K562 (cell line): Measurements from ENCODE around the gene RFX7. TPM values are rescaled to one million over a fixed set of nuclear protein-coding genes. Genes with fewer than 3 reads are reported as not detected.

Source experiments
- ATAC-seq: fragments of 200-7000 bp; cut with Tn5 transposase; 3 replicates; pipeline ENCODE4 v1.9.1; 2020; ENCODE audit warnings: moderate library complexity
- BruUV-seq: library from RNA; stranded (reverse); fragments of 400-500 nt; replicated peaks from 2 replicates; lab custom pipeline; 2021; lab: Mats Ljungman, UMichigan
- CTCF ChIA-PET: fragments of 300-600 bp; formaldehyde crosslinking; extraction: SDS; loops from one replicate; lab custom pipeline; 2021; ENCODE audit warnings: low intra/inter-chr PET ratio; lab: Yijun Ruan, JAX
- POLR2A ChIA-PET: fragments of 300-600, 350-650 bp; sonication (Branson Sonifier 250); formaldehyde crosslinking; extraction: SDS; loops from one replicate; lab custom pipeline; 2021; ENCODE audit warnings: antibody characterized with exemption, inconsistent platforms; lab: Yijun Ruan, JAX
- DNase-seq, 4 experiments: peaks; one replicate each; pipeline versions ENCODE4 v3.0.0 to v3.0.0-alpha.2; 2011 to 2018; ENCODE audit warnings: low spot score in 3 of 4, mixed read lengths in 3 of 4; ENCODE audit errors: extremely low read depth in 1 of 4
- FAIRE-seq: peaks from 2 replicates; lab custom pipeline; 2011; peaks lifted over from hg19 to GRCh38; lab: Jason Lieb, UNC
- H2AFZ ChIP-seq: 2 replicates; pipeline ENCODE4 v1.6.0; 2011; ENCODE audit warnings: low read depth, low read length, control low read depth, inconsistent platforms
- H3K27ac ChIP-seq: fragments of 200-600 bp; 3 replicates; pipeline ENCODE4 v1.8.0; 2011; ENCODE audit warnings: low read depth, mild to moderate bottlenecking, control low read depth, inconsistent platforms, low read length, moderate library complexity, mixed read lengths; ENCODE audit errors: extremely low read depth
- H3K27me3 ChIP-seq, 2 experiments: fragments of 300-600 bp in 1 of 2; 2 replicates in 1 of 2; 3 replicates in 1 of 2; pipeline versions ENCODE4 v1.6.0 to v1.8.0; 2011; ENCODE audit warnings: inconsistent platforms in 2 of 2, low read length in 2 of 2, mild to moderate bottlenecking in 1 of 2, mixed read lengths in 1 of 2, moderate library complexity in 1 of 2; ENCODE audit not compliant: control insufficient read depth in 2 of 2, insufficient read depth in 2 of 2
- H3K36me3 ChIP-seq: fragments of 300-600 bp; 3 replicates; pipeline ENCODE4 v1.8.0; 2011; ENCODE audit warnings: mild to moderate bottlenecking, low read length, inconsistent platforms; ENCODE audit not compliant: control insufficient read depth, insufficient read depth
- H3K4me1 ChIP-seq, 2 experiments: fragments of 200-600 bp in 1 of 2; replicated peaks in 1 of 2; 2 replicates in 1 of 2; 3 replicates in 1 of 2; pipeline versions ENCODE4 v1.5.1 to v1.8.0; 2011; ENCODE audit warnings: inconsistent platforms in 2 of 2, low read length in 2 of 2, mild to moderate bottlenecking in 1 of 2, mixed read lengths in 1 of 2, moderate library complexity in 1 of 2; ENCODE audit not compliant: control insufficient read depth in 2 of 2, insufficient read depth in 2 of 2
- H3K4me2 ChIP-seq: 2 replicates; pipeline ENCODE4 v1.6.1; 2011; ENCODE audit warnings: low read length, control low read depth, inconsistent platforms, mixed read lengths; ENCODE audit not compliant: insufficient read depth
- H3K4me3 ChIP-seq: fragments of 200-600 bp; sonication (generic), shearing (Covaris generic); 2 replicates; pipeline ENCODE4 v1.5.1; 2016; ENCODE audit warnings: control low read depth, inconsistent platforms
- H3K79me2 ChIP-seq: fragments of 200-600 bp; 3 replicates; pipeline ENCODE4 v1.8.0; 2011; ENCODE audit warnings: low read length, inconsistent platforms; ENCODE audit not compliant: control insufficient read depth, insufficient read depth
- H3K9ac ChIP-seq, 2 experiments: 2 replicates each; pipeline versions ENCODE4 v1.6.0 to v1.6.1; 2011; ENCODE audit warnings: low read depth in 2 of 2, low read length in 2 of 2, control low read depth in 1 of 2, inconsistent platforms in 1 of 2, mild to moderate bottlenecking in 1 of 2, mixed read lengths in 1 of 2; ENCODE audit not compliant: insufficient read depth in 1 of 2
- H3K9me1 ChIP-seq: one replicate; pipeline ENCODE4 v1.6.0; 2011; ENCODE audit warnings: inconsistent platforms, mild to moderate bottlenecking, low read length, moderate library complexity; ENCODE audit not compliant: control insufficient read depth, insufficient read depth
- H3K9me3 ChIP-seq: replicated peaks from 2 replicates; pipeline ENCODE4 v1.5.1; 2011; ENCODE audit warnings: low read depth, low read length, inconsistent platforms; ENCODE audit not compliant: control insufficient read depth, insufficient read depth
- H4K20me1 ChIP-seq: replicated peaks from 2 replicates; pipeline ENCODE4 v1.6.1; 2011; ENCODE audit warnings: low read length, inconsistent platforms, mixed read lengths; ENCODE audit not compliant: control insufficient read depth, insufficient read depth
- BMI1 ChIP-seq: fragments of 150-350 bp; IDR thresholded peaks from 2 replicates; pipeline ENCODE4 v1.6.1; 2014; ENCODE audit warnings: low read length
- FOS ChIP-seq: IDR thresholded peaks from 3 replicates; pipeline ENCODE4 v1.6.1; 2011; ENCODE audit not compliant: insufficient read length; ENCODE audit errors: extremely low read depth
- GTF2B ChIP-seq: IDR thresholded peaks from 2 replicates; pipeline ENCODE4 v1.6.1; 2011; ENCODE audit not compliant: insufficient read length; ENCODE audit errors: extremely low read depth
- HSF4 ChIP-seq: fragments of 250-450 bp; sonication (Bioruptor Pico); IDR thresholded peaks from 2 replicates; pipeline ENCODE4 v2.1.2; 2022; ENCODE audit warnings: mild to moderate bottlenecking, moderate library complexity, borderline replicate concordance
- NCOA4 ChIP-seq: fragments of 450-650 bp; IDR thresholded peaks from 2 replicates; pipeline ENCODE4 v1.6.1; 2018; ENCODE audit warnings: mild to moderate bottlenecking; ENCODE audit not compliant: partially characterized antibody
- TEAD1 ChIP-seq, 2 experiments: fragments of 450-650 bp in 1 of 2; sonication (generic) in 1 of 2; formaldehyde crosslinking; IDR thresholded peaks; 2 replicates each; pipeline versions ENCODE4 v1.4.0 to v1.8.0; 2020 to 2022; ENCODE audit warnings: mild to moderate bottlenecking in 2 of 2, missing genetic modification reagents in 1 of 2
- ZKSCAN1 ChIP-seq: fragments of 150-350 bp; IDR thresholded peaks from 2 replicates; pipeline ENCODE4 v1.6.1; 2016; ENCODE audit warnings: low read depth, low read length
- ZNF644 ChIP-seq: fragments of 200-800 bp; sonication (Bioruptor generic); IDR thresholded peaks from 2 replicates; pipeline ENCODE4 v1.6.1; 2016; ENCODE audit warnings: low read depth, missing genetic modification characterization, missing compliant biosample characterization
- in situ Hi-C: fragments of 300-500 bp; cut with MboI; formaldehyde crosslinking; loops from 4 replicates; pipeline ENCODE4 v1.15.0; 2018; ENCODE audit warnings: inconsistent platforms, mixed read lengths
- intact Hi-C: fragments of 100-400 bp; cut with micrococcal nuclease; formaldehyde crosslinking; loops from 2 replicates; pipeline ENCODE4 v1.14.2; 2022
- polyA plus RNA-seq, 8 experiments: library from polyadenylated mRNA; depleted of rRNA in 4 of 8; stranded (reverse) in 5 of 8; unstranded in 3 of 8; fragments of >200 nt; fragmentation: Nextera tagmentation in 2 of 8; fragmentation: Illumina TruSeq in 1 of 8; extraction: Ambion mirVana in 2 of 8; extraction: Trizol in 1 of 8; gene quantifications; 2 replicates each; pipeline versions ENCODE4 v1.2.1 to v1.2.3, GENCODE V29; 2011 to 2014; ENCODE audit warnings: inconsistent platforms in 1 of 8, missing spikeins in 1 of 8
- total RNA-seq, 7 experiments: library from RNA; depleted of rRNA in 6 of 7; stranded (reverse); fragments of >200 nt in 6 of 7; fragmentation: Illumina TruSeq in 2 of 7; extraction: Trizol in 2 of 7; gene quantifications; 2 replicates each; pipeline versions ENCODE4 v1.2.1 to v1.2.3, GENCODE V29; 2011 to 2021; ENCODE audit warnings: low replicate concordance in 1 of 7
- TF ChIP-seq, protein P1 (sequence below): sonication (generic); formaldehyde crosslinking; IDR thresholded peaks from 2 replicates; pipeline ENCODE4 v1.8.0; 2023; ENCODE audit warnings: mild to moderate bottlenecking, missing genetic modification reagents
- TF ChIP-seq, protein P2 (sequence below): sonication (generic); formaldehyde crosslinking; IDR thresholded peaks from 2 replicates; pipeline ENCODE4 v1.8.1; 2023; ENCODE audit warnings: mild to moderate bottlenecking, missing genetic modification reagents

RFX7 gene
- total and polyA plus RNA-seq, 9 of the 15 experiments (the other 6 are each of a cell fraction or from before 2014, with no cell fraction given): 2.4 to 17.9 (median 6.3) TPM

GRCh38 chr15:56254265-56254664 lies 10.6 kb upstream of the RFX7 start:
- no peak overlapping the region for H2AFZ ChIP-seq
- POLR2A ChIA-PET: no interaction called here
- no peaks in the 10 kb centered on the region for H3K27me3 ChIP-seq
- CTCF ChIA-PET: no interaction called here
- in situ Hi-C loops: no loop called here
- no peak overlapping the region for H3K27ac ChIP-seq
- no peak for DNase-seq
- no peak overlapping the region for H3K9ac ChIP-seq
- TF ChIP-seq GTF2B (no peak), ZKSCAN1 (no peak), NCOA4 (no peak), BMI1 (no peak), HSF4 (no peak), FOS (no peak), TEAD1 (CRISPR knock-in tag; IDR thresholded peaks at IDR 0.05) (no peak), ZNF644 (tag) (no peak)
- TF ChIP-seq, protein P1, sequence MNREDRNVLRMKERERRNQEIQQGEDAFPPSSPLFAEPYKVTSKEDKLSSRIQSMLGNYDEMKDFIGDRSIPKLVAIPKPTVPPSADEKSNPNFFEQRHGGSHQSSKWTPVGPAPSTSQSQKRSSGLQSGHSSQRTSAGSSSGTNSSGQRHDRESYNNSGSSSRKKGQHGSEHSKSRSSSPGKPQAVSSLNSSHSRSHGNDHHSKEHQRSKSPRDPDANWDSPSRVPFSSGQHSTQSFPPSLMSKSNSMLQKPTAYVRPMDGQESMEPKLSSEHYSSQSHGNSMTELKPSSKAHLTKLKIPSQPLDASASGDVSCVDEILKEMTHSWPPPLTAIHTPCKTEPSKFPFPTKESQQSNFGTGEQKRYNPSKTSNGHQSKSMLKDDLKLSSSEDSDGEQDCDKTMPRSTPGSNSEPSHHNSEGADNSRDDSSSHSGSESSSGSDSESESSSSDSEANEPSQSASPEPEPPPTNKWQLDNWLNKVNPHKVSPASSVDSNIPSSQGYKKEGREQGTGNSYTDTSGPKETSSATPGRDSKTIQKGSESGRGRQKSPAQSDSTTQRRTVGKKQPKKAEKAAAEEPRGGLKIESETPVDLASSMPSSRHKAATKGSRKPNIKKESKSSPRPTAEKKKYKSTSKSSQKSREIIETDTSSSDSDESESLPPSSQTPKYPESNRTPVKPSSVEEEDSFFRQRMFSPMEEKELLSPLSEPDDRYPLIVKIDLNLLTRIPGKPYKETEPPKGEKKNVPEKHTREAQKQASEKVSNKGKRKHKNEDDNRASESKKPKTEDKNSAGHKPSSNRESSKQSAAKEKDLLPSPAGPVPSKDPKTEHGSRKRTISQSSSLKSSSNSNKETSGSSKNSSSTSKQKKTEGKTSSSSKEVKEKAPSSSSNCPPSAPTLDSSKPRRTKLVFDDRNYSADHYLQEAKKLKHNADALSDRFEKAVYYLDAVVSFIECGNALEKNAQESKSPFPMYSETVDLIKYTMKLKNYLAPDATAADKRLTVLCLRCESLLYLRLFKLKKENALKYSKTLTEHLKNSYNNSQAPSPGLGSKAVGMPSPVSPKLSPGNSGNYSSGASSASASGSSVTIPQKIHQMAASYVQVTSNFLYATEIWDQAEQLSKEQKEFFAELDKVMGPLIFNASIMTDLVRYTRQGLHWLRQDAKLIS (CRISPR knock-in tag): no peak
- TF ChIP-seq, protein P2, sequence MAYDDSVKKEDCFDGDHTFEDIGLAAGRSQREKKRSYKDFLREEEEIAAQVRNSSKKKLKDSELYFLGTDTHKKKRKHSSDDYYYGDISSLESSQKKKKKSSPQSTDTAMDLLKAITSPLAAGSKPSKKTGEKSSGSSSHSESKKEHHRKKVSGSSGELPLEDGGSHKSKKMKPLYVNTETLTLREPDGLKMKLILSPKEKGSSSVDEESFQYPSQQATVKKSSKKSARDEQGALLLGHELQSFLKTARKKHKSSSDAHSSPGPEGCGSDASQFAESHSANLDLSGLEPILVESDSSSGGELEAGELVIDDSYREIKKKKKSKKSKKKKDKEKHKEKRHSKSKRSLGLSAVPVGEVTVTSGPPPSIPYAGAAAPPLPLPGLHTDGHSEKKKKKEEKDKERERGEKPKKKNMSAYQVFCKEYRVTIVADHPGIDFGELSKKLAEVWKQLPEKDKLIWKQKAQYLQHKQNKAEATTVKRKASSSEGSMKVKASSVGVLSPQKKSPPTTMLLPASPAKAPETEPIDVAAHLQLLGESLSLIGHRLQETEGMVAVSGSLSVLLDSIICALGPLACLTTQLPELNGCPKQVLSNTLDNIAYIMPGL (CRISPR knock-in tag): no peak
- peaks cover 4 to 23% of the 10 kb centered on the region in 2 experiments for H3K4me1 ChIP-seq
- BruUV-seq: no TSS peak
- H3K9me1 ChIP-seq: no peaks in the 10 kb centered on the region
- ATAC-seq: no peak
- no peak overlapping the region for H3K4me2 ChIP-seq
- no peak for FAIRE-seq
- no peaks in the 10 kb centered on the region for H3K79me2 ChIP-seq
- no peaks in the 10 kb centered on the region for H3K36me3 ChIP-seq
- intact Hi-C loops: no loop called here
- H3K9me3 ChIP-seq: no peaks in the 10 kb centered on the region
- H3K4me3 ChIP-seq: no peak overlapping the region
- H4K20me1 ChIP-seq: no peaks in the 10 kb centered on the region; the same call in 1 of the 2 replicates
